ENCODE results near the gene FGF4.

Gene FGF4

DNA sequence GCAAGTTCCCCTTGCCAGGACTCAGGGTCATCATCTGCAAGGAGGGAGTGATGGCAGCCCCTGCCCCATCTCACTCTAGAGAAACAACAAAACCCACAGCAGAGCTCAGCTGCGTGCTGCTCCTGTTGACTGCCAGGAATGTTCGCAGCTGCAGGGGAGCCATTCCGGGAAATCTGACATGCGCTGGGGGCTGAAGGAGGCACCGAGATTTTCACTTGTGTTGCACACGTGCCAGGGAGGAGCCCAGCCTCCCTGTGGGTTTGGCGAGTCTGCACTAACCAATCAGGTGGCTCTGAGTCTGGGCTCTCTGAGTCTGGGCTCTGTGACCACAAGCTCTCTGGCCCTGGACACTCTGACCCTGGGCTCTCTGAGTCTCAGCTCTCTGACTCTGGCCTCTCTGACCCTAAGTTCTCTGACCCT lies 33.5 kb upstream of the FGF4 start:
- H3K27ac ChIP-seq = no peak overlapping the region
- no peak for DNase-seq (ENCODE audit: low read depth, low spot score)

DNA sequence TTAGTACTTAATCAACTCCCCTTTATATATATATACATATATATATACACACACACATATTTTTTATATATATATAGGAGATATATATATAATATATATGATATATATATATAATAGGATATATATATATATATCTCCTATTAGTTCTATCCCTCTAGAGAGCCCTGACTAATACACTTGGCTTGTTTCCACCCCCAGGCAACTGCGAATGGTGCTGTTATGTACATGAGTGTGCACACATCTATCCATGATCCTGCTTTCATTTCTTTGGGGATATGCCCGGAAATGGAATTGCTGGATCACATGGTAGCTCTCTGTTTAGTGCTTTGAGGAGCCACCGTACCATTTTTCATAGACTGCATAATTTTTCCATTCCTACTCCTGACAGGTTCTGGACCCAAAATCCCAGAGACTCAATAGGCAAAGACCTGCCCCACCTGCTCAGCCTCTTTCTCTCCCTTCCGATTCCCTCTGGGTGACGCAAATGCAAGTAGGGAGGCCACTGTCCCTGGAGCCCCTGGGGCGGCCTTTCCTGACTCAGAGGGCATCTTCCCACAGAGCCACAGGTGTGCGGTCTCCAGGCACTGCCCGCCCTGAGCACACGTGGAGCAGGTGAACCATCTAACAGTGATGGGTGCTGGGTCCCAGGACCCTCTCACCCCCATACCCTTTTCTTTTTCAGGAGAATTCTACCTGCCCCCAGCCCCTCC lies 32.1 kb upstream of the FGF4 start:
- H3K27ac ChIP-seq = no peak overlapping the region
- no peak for DNase-seq (ENCODE audit: low read depth, low spot score)

DNA sequence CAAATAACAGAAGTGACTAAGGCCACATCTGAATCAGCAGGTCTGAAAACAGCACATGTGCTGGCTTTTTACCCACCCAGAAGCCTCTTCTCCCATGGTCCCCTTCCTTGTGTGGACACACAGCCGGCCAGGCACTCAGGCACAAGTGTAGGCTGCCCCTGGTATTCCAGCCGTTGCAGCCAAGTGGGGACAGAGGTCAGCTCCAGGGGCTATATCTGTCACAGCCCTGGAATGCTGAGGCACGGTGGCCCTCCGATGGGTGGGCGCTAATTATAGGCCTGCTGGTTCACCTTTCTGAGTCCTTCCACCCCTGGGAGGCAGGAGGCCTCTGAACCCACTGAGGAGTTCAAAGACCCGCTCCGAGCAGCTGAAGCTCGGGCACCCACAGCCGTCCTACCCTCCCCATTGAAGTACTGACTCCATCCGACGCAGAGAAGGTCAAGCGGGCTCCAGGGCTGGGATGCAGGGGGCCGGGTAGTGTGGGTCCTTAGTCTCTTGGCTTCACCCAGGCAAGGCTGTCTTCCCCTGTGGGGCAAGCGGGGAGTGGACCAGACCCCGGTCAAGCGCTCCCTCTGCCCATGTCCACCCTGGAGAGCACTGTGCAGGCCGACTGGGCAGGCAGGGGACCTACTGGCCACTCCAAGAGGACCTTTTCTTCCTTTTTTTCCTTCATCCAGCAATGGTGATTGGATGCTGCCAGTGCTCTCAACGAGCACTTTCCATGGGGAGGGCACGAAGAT lies 29.8 kb upstream of the FGF4 start:
- no peak for DNase-seq (ENCODE audit: low read depth, low spot score)

DNA sequence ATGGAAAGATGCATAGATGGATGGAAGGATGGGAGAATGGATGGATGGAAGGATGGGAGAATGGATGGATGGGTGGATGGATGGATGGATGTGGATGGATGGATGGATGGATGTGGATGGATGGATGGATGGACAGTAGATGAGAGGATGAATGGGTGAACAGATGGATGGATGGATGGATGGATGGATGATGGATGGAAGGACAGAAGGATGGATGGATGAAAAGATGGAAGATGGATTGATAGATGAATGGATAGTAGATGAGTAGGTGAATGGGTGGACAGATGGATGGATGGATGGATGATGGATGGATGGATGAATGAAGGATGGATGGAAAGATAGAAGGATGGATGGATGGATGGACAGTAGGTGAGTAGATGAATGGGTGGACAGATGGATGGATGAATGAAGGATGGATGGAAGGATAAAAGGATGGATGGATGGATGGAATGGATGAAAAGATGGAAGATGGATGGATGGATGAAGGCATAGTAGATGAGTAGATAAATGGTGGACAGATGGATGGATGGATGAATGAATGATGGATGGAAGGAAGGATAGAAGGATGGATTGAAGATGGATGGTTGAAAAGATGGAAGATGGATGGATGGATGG lies 28.6 kb upstream of the FGF4 start:
- H3K27ac ChIP-seq = no peak overlapping the region
- DNase-seq (ENCODE audit: low read depth, low spot score) = no peak

More for the DNA sequence above, 29.8 kb upstream of the FGF4 start:
- H3K27ac ChIP-seq = no peak overlapping the region

DNA sequence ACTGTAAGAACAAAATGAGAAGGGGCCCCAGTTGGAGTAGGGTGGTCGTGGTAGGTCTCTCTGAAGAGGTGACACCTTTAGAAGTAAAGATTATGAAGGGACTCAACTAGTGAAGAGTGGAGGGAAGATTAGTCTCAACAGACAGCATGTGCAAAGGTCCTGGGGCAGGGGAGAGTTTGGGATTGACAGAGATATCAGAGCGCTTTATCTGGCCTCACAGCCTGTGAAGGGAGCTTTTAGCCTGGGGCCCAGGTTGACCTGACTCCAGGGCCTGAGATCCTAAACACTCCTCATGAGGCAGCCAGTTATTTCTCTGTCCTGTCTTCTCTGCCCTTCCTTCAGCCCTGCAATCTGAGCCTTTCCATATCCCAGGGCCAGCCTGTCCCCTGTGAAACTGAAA lies 27.9 kb upstream of the FGF4 start:
- no peak for DNase-seq (ENCODE audit: low read depth, low spot score)
- H3K27ac ChIP-seq = no peak overlapping the region

DNA sequence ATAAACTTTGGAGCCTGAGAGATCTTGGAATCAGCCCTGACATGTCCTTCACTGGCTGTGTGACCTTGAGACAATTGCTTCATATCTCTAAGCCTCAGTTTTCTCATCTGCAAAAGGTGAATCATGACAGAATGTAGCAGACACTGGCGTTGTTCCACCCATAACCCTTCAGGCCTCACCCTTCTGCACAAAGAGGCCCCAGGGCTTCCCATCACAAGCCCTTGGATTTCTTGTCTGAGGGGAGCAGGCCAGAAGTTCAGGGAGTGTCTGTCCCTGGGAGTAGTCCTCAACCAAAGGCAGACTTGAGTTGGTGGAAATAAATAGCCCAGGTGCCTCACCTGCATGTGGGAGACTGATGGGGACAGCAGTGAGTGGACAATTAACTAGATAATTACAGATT lies 27.4 kb upstream of the FGF4 start:
- DNase-seq (ENCODE audit: low read depth, low spot score) = no peak
- no peak overlapping the region for H3K27ac ChIP-seq

DNA sequence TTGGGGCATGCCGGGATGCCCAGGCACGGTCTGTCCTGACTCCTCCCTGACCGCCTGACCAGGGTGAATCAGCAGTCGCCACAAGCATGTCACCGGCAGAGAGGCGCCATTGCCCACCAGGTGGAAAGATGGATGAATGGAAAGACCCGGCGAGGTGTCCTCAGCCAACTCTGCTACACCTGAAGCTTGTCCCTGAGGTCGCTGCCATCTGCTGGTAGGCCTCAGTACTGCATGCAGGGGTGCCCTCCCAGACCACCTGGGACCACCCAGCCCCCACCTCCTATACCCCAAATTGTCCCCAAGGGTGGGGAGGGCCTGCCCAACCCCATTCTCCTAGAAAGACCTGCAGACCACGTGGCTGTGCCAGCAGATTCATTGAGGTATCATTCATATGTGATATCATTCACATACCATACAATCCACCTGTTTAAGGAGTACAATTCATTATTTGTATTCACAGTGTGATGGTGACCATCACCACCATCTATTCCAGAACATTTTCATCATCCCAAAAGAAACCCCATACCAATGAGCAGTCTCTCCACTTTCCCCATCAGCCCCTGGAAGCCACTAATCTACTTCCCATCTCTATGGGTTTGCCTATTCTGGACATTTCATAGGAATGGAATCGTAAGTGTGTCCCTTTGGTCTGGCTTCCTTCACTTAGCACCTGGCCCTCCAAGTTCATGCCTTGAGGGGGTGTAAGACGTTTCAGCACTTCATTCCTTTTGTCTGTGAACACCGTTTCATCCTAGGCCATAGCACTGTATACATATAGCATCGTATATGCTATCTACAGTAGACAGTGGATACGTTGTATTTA lies 26.6 kb upstream of the FGF4 start:
- no peak overlapping the region for H3K27ac ChIP-seq
- DNase-seq (ENCODE audit: low read depth, low spot score) = no peak

DNA sequence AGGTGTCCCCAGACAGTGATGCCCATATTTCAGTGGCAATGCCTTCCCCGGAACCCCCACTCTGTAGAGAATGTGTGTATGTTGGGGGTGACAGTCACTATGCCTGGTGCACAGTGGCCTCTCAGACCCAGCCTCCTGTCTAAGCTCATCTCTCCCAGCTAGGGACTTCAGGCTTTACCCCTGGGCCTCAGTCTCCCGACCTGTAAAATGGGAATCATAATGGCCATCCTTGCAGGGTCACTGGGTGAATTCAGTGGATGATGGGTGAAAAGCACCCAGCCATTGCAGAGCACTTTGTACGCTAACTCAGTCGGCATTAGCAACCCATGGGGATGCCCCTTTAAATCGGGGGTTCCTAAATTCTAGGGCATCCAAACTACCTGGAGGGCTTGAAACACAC lies 25.1 kb upstream of the FGF4 start:
- no peak for DNase-seq (ENCODE audit: low read depth, low spot score)
- no peak overlapping the region for H3K27ac ChIP-seq

DNA sequence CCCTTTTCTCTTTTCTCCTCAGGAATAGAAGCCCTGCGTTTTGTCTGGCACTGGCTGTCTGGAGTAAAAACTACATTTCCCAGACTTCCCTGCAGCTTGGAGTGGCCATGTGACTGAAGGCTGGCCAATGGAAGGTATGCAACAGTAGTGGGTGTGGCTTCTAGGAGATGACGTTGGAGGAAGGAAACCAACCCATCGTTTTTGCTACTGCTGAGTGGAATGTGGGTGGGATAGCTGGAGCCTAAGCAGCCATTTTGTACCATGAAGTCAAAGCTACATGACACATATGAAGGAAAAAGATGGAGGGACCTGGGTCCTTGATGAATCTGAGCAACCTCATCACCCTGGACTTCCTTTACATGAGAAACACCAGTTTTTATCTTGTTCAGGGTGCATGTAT lies 24.4 kb upstream of the FGF4 start:
- H3K27ac ChIP-seq = no peak overlapping the region
- DNase-seq (ENCODE audit: low read depth, low spot score) = no peak

DNA sequence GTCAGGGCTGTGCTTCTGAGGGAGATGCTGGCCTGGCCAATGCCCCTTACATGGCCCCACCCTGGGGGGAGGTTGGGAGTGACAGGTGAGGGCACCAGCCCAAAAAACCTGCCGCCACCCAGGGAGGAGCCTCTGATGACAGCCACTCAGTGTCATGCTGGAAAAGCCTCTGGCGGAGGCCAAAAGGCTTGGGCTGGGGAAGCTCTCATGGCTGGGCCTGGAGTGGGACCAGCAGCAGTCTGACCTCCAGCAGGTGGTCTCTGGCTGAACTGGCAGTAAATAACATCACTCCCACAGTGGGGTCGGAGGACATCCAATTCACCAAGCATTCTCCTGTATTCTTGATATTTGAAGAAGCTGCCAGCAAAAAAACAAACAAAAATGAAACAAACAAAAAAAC lies 24.0 kb upstream of the FGF4 start:
- no peak for DNase-seq (ENCODE audit: low read depth, low spot score)
- no peak overlapping the region for H3K27ac ChIP-seq

DNA sequence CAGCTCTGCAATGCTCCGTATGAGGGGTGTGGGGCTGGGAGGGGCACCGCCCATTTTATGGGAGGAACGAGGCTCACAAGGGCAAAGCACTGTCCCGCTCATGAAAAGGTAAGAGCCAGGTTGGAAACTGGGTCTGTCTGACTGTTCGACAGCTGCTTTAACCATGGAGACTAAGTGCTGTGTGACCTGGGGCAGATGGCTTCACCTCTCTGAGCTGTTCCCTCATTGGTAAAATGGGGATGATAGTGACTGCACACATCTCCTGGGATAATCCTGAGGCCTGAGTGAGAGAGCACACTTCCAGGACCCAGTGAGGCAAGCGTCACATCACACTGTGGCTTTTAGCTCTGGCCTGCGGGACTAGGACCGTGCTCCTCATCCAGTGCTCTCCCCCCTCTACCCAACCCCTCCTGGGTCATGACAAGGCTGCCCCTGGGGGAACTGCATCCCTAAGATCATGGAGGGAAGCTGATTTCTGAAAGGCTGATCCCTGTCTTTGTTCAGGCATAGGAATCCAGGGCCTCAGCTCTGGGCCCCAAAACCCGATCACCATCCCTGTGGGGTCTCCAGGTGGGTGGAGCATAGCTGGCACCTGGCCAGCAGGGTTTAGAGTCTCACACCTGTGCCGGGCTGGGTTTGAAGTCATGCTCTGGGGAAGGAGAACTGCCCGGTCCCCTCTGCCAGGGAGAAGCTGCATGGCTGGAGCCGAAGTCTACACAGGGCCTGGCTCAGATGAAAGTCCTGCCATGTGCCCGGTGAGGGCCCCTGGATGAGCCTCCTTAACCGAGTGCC lies 22.8 kb upstream of the FGF4 start:
- no peak for DNase-seq (ENCODE audit: low read depth, low spot score)
- no peak overlapping the region for H3K27ac ChIP-seq

DNA sequence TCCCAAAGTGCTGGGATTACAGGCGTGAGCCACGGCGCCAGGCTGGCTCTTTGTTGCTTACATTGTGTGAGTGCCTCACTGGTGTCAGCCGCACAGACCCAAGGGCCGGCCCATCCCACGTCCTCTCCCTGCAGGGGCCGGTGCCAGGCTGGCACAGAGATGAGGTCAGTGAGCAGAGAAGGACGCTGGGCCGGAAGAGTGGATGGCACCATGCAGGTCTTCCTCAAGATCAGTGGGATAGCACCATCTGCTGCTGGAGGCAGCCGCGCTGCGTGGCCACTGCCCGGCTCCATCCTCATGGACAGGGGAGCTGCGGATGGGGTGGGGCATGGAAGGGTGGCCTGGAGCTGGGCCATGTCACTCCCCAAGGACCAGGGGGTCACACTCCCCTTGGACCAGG lies 22.0 kb upstream of the FGF4 start:
- H3K27ac ChIP-seq = no peak overlapping the region
- DNase-seq (ENCODE audit: low read depth, low spot score) = no peak

DNA sequence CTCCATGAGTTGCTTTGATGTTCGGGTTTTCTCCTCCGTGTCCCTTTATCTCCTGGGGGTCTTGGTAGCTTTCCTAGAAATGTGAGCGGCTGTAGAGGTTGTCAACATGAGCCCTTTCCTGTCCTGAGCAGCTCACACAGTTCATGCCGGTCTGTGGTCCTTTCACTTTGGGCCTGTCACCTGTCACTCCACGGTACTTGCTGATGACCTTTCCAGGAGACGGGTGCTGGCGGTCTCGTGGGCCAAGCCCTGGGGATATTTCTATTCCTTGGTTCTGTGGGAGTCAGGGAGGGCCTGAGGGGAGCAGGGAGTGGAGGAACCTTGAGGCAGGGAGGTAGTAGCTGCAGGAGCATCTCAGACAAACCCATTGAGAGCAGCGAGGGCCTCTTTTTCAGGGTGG lies 20.9 kb upstream of the FGF4 start:
- no peak overlapping the region for H3K27ac ChIP-seq
- DNase-seq (ENCODE audit: low read depth, low spot score) = no peak

DNA sequence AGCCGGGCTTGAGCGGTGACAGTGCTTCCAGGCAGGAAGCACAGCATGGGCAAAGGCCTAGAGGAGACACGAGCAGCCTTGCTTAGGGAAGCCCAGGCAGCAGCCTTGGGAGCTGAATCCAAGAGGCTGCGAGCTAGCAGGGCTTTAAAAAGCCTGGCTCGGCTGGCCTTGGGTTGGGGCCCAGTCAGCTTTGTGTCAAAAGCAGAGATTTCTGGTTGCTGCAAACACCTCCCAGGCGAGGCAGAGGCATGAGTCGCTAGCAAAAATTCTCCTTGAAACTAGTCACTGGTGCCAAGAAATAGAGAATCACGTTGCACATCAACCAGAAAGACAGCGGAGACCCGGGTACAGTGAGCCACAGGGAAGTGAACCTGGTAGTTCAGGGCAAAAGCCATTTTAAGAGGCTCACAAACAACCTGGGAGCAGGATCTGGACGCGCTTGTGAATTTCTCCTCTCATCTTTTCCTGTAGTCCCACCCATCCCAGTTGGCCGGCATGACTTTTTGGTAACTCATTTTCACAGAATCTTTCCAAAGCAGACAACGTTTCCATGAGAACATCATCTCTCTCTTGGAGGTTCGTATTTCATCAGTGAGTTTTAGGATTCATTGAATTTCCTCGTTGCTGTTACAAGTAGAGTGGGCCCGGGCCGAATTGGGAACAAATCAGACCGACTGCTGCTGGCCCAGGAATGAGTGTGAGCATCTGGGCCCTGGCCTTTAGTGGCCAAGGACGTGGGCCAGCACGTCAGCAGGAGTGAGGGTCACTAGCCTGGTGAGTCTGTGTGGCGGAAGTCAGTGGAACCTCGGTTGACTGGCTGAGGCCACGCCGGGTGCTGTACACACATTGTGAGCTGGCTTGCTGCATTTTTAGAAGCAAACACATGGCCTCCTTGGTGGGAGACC lies 16.4 kb upstream of the FGF4 start:
- H3K27ac ChIP-seq = no peak overlapping the region
- no peak for DNase-seq (ENCODE audit: low read depth, low spot score)

DNA sequence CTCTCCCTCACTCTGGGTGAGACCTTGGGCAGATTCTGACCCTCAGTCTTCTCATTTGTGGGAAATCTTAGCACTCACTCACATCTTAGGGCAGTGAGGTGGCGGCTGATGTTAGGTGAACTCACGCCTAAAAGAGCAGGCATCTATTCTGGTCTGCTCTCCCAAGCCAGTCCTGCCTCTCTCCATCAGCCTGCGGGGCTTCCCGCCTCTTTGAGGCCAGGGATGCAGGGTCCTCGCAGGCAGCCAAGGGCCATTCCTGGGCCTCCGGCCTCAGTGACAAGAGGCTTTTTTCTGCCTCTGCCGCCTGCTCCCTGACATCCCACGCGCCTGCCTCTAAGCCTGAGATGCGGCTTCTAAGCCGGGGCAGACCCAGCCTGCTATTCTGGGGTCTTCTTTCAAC lies 13.8 kb upstream of the FGF4 start:
- H3K27ac ChIP-seq = no peak overlapping the region

DNA sequence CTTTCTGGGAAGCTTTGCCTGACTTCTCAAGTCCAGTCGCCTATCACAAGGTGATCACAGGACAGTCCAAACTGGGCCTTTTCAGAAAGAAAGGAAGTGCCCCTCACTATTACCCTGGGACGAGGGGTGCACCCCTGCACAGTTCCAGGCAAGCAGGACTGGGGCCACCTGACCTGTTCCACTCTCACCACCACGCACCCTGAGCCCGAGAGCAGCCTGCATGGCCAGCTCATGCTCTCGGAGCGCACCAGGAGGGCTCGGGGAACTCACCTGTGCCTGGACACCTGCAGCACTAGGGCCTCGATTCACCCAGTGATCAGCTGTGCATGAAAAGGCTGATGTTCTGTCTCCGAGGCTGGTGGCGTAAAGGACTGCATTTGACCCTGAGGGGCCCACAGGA lies 12.8 kb upstream of the FGF4 start:
- no peak overlapping the region for H3K27ac ChIP-seq
- no peak for DNase-seq (ENCODE audit: low read depth, low spot score)

More for the DNA sequence above, 13.8 kb upstream of the FGF4 start:
- DNase-seq (ENCODE audit: low read depth, low spot score) = no peak

DNA sequence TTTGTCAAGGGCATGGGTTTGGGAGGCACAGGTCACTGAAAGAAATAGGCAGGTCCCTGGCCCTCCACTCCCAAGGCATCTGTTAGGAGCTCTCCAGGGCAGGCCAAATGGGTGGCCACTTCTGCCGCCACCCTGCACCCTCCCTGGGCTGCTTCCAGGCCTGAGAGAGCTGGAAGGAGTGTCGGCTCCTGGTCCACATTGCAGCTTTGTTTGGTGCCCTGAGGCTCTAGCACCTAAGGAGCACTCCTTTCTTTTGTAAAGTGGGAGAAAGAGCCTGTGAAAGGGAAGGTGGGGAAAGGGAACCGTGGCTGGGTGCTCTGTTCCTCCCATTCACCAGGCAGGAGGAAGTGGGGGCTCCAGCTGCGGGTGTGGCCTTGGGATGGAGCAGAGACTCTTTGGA lies 12.3 kb upstream of the FGF4 start:
- no peak for DNase-seq (ENCODE audit: low read depth, low spot score)
- H3K27ac ChIP-seq = no peak overlapping the region

DNA sequence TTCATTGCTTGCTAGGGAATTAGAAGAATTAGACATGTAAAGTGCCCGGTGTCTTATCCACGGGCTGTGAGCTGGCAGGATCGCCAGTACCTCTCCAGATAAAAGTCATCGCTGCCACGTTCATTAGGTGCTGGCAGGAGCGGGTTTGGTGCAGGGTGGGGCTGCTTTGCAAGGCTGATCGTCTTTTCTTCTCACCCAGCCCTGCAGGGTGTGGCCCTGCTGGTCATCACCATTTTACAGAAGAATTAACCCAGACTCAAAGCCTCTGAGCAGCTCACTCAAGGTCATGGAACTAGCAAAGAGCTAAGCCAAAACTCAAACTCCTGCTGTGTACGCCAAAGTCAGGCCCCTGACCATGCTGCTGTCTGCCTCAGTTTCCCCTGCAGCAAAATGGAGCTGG lies 6.1 kb upstream of the FGF4 start:
- DNase-seq (ENCODE audit: low read depth, low spot score) = no peak
- no peak overlapping the region for H3K27ac ChIP-seq

DNA sequence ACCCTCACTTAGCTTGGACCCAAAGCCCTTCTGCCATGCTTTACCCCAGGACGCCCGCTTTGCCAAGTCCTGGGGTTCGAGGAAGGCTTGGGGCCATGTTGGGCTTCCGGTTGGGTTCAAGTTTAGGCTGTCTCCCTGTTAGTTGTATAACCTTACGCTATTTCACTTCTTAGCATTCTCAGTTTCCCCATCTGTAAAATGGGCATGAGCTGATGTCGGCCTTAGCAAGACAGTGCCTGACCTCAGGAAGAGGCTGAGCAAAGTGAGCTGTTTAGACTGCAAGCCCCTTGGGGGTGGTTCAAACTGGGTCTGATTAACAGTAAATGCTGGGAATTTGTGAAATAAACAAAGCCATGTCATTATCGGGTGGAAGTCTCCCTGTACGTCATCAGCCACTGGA lies 3.2 kb upstream of the FGF4 start:
- H3K27ac ChIP-seq = no peak overlapping the region
- DNase-seq (ENCODE audit: low read depth, low spot score) = no peak

Measured in epithelial cell of prostate (primary cell).